GM23338 (cell line): Measurements from ENCODE around the gene GTF3C5. TPM values are rescaled to one million over a fixed set of nuclear protein-coding genes. Genes with fewer than 3 reads are reported as not detected.
A peak's percentile ranks its signal among the peaks of the same experiment; 100 is the strongest.

Experiments used
- ATAC-seq: fragments of 200-7000 bp; cut with Tn5 transposase; 3 replicates; pipeline ENCODE4 v1.9.1; 2020
- DNase-seq: peaks from one replicate; pipeline ENCODE4 v3.0.0-alpha.2; 2015; ENCODE audit warnings: low spot score
- H2AFZ ChIP-seq: fragments of 200-600 bp; sonication (generic); 2 replicates; pipeline ENCODE4 v1.8.0; 2016; ENCODE audit warnings: antibody characterized with exemption, mild to moderate bottlenecking, moderate library complexity
- H3F3A ChIP-seq: fragments of 200-600 bp; sonication (generic); replicated peaks from 2 replicates; pipeline ENCODE4 v1.8.0; 2017; ENCODE audit warnings: antibody characterized with exemption, mixed run types, low read depth
- H3K27ac ChIP-seq: fragments of 200-600 bp; sonication (generic); 2 replicates; pipeline ENCODE4 v1.6.1; 2016; ENCODE audit warnings: low read depth
- H3K27me3 ChIP-seq: fragments of 200-600 bp; sonication (generic); 2 replicates; pipeline ENCODE4 v1.8.0; 2016; ENCODE audit warnings: mild to moderate bottlenecking, mixed run types, moderate library complexity; ENCODE audit not compliant: insufficient read depth
- H3K36me3 ChIP-seq: fragments of 200-600 bp; sonication (generic); 2 replicates; pipeline ENCODE4 v1.8.0; 2016; ENCODE audit warnings: mild to moderate bottlenecking; ENCODE audit not compliant: insufficient read depth
- H3K4me1 ChIP-seq: fragments of 200-600 bp; sonication (generic); 2 replicates; pipeline ENCODE4 v1.8.0; 2016; ENCODE audit warnings: mild to moderate bottlenecking, moderate library complexity; ENCODE audit not compliant: insufficient read depth
- H3K4me2 ChIP-seq: fragments of 200-600 bp; sonication (generic); 2 replicates; pipeline ENCODE4 v1.7.1; 2017; ENCODE audit warnings: mixed run types
- H3K4me3 ChIP-seq: fragments of 200-600 bp; sonication (generic); 2 replicates; pipeline ENCODE4 v1.6.1; 2016; ENCODE audit warnings: mixed run types
- H3K79me2 ChIP-seq: fragments of 200-600 bp; sonication (generic); replicated peaks from 2 replicates; pipeline ENCODE4 v1.8.0; 2017; ENCODE audit warnings: mild to moderate bottlenecking; ENCODE audit not compliant: insufficient read depth
- H3K9me2 ChIP-seq: fragments of 200-600 bp; sonication (generic); 2 replicates; pipeline ENCODE4 v1.8.0; 2017; ENCODE audit not compliant: insufficient read depth
- H4K20me1 ChIP-seq: fragments of 200-600 bp; sonication (generic); replicated peaks from 2 replicates; pipeline ENCODE4 v1.8.0; 2017; ENCODE audit warnings: mild to moderate bottlenecking; ENCODE audit not compliant: insufficient read depth
- H3K27ac Mint-ChIP-seq: 2 replicates; pipeline ENCODE4 v1.8.0; 2020; ENCODE audit warnings: inconsistent platforms, mild to moderate bottlenecking, moderate library complexity, mixed read lengths
- H3K27me3 Mint-ChIP-seq: 3 replicates; pipeline ENCODE4 v1.8.0; 2022; ENCODE audit warnings: low read depth, mild to moderate bottlenecking, moderate library complexity, mixed read lengths, inconsistent platforms; ENCODE audit not compliant: insufficient read depth, poor library complexity
- H3K36me3 Mint-ChIP-seq: 3 replicates; pipeline ENCODE4 v1.8.0; 2021; ENCODE audit warnings: low read depth, mild to moderate bottlenecking, inconsistent platforms, moderate library complexity, mixed read lengths
- H3K4me1 Mint-ChIP-seq: 3 replicates; pipeline ENCODE4 v1.8.0; 2020; ENCODE audit warnings: mild to moderate bottlenecking, inconsistent platforms, mixed read lengths
- H3K4me3 Mint-ChIP-seq: 3 replicates; pipeline ENCODE4 v1.8.0; 2021; ENCODE audit warnings: moderate library complexity, mild to moderate bottlenecking, inconsistent platforms, mixed read lengths
- H3K9me3 Mint-ChIP-seq: 3 replicates; pipeline ENCODE4 v1.8.0; 2020; ENCODE audit warnings: moderate library complexity, mild to moderate bottlenecking, inconsistent platforms, mixed read lengths
- CREB1 ChIP-seq: fragments of 250-450 bp; sonication (Bioruptor Pico); IDR thresholded peaks from 2 replicates; pipeline ENCODE4 v1.5.0; 2020; ENCODE audit warnings: low read depth, mild to moderate bottlenecking, moderate library complexity
- CTCF ChIP-seq, 2 experiments: fragments of 200-600 bp in 1 of 2; sonication (generic) in 1 of 2; conservative IDR thresholded peaks; 2 replicates each; pipeline versions ENCODE4 v1.5.1 to v1.6.1; 2016 to 2017; ENCODE audit warnings: antibody characterized with exemption in 2 of 2, low read depth in 2 of 2, mild to moderate bottlenecking in 2 of 2, moderate library complexity in 1 of 2
- EZH2phosphoT487 ChIP-seq: fragments of 200-600 bp; sonication (generic); IDR thresholded peaks from one replicate; pipeline ENCODE4 v1.8.1; 2018; ENCODE audit warnings: antibody characterized with exemption; ENCODE audit not compliant: unreplicated experiment
- JUNB ChIP-seq: IDR thresholded peaks from one replicate; pipeline ENCODE4 v1.6.1; 2016; ENCODE audit warnings: antibody characterized with exemption; ENCODE audit not compliant: unreplicated experiment
- NANOG ChIP-seq: IDR thresholded peaks from 2 replicates; pipeline ENCODE4 v1.6.1; 2016; ENCODE audit warnings: antibody characterized with exemption, borderline replicate concordance
- STAT1 ChIP-seq: IDR thresholded peaks from one replicate; pipeline ENCODE4 v1.6.1; 2016; ENCODE audit warnings: antibody characterized with exemption; ENCODE audit not compliant: unreplicated experiment
- ZNF114 ChIP-seq: fragments of 250-450 bp; sonication (Bioruptor Pico); IDR thresholded peaks from 2 replicates; pipeline ENCODE4 v1.5.0; 2020; ENCODE audit warnings: mild to moderate bottlenecking, moderate library complexity
- ZNF331 ChIP-seq: fragments of 250-450 bp; sonication (Bioruptor Pico); IDR thresholded peaks from 2 replicates; pipeline ENCODE4 v1.5.0; 2020; ENCODE audit warnings: low read depth, mild to moderate bottlenecking, moderate library complexity
- polyA plus RNA-seq: library from polyadenylated mRNA; unstranded; fragments of >200 nt; fragmentation: Nextera tagmentation; extraction: Ambion mirVana; gene quantifications from 2 replicates; pipeline ENCODE4 v1.2.1, GENCODE V29; 2016
- total RNA-seq: library from RNA; depleted of rRNA; stranded (reverse); fragments of >200 nt; shearing (Covaris generic); gene quantifications from 2 replicates; pipeline ENCODE4 v1.2.3, GENCODE V29; 2014
- TF ChIP-seq, protein P1 (sequence below): IDR thresholded peaks from one replicate; pipeline ENCODE4 v1.6.1; 2018; ENCODE audit warnings: antibody characterized with exemption; ENCODE audit not compliant: unreplicated experiment
- TF ChIP-seq, protein P2 (sequence below): IDR thresholded peaks from 2 replicates; pipeline ENCODE4 v1.6.1; 2016; ENCODE audit warnings: antibody characterized with exemption

Gene GTF3C5
- total and polyA plus RNA-seq, 2 experiments from 2014 or later, result 46.0 to 78.8 TPM

DNA sequence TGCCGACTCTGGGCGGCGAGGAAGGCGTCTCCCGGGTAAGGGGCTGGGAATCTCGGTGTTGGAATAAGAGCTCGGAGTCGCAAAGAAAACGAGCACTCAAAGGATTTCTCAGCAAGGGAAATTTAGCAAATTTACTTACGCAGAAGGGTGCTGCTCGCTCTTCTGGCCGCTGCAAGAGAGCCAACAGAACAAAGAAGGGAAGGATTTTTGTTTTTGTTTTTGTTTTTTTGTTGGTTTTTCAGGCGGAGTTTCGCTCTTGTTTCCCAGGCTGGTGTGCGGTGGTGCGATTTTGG is 279 bp downstream of the GTF3C5 start:
- Histone ChIP-seq H3K27me3 (no peaks in the 10 kb centered on the region), H3F3A (no peaks in the 10 kb centered on the region), H3K36me3 (no peaks in the 10 kb centered on the region), H4K20me1 (peaks cover 28% of the 10 kb centered on the region), H3K4me2 (peak overlapping the region; percentile 93), H3K4me1 (peaks cover 9% of the 10 kb centered on the region; the same call in 1 of the 2 replicates), H3K9me2 (0 out of 2 replicates have a peak, but pooled peaks cover 3% of the 10 kb centered on the region), H3K79me2 (peaks cover 58% of the 10 kb centered on the region), H2AFZ (peak overlapping the region; percentile 15), H3K27ac (peak overlapping the region; percentile 75; the same call in 1 of the 2 replicates), H3K4me3 (peak overlapping the region; percentile 92)
- peak overlapping the region; percentile 99 for H3K27ac Mint-ChIP-seq
- H3K4me1 Mint-ChIP-seq, result peaks cover 18% of the 10 kb centered on the region
- peaks cover 15% of the 10 kb centered on the region; the same call in 2 of the 3 replicates for H3K9me3 Mint-ChIP-seq
- H3K4me3 Mint-ChIP-seq, result peak overlapping the region; percentile 99
- peak; percentile 47 for DNase-seq
- peaks cover 10% of the 10 kb centered on the region for H3K27me3 Mint-ChIP-seq
- peaks cover 20% of the 10 kb centered on the region for H3K36me3 Mint-ChIP-seq
- ATAC-seq, result no peak
- TF ChIP-seq CTCF (conservative IDR thresholded peaks at IDR 0.05; ENCODE audit: low read depth in 2 of 2), result no peak
- TF ChIP-seq, protein P1, sequence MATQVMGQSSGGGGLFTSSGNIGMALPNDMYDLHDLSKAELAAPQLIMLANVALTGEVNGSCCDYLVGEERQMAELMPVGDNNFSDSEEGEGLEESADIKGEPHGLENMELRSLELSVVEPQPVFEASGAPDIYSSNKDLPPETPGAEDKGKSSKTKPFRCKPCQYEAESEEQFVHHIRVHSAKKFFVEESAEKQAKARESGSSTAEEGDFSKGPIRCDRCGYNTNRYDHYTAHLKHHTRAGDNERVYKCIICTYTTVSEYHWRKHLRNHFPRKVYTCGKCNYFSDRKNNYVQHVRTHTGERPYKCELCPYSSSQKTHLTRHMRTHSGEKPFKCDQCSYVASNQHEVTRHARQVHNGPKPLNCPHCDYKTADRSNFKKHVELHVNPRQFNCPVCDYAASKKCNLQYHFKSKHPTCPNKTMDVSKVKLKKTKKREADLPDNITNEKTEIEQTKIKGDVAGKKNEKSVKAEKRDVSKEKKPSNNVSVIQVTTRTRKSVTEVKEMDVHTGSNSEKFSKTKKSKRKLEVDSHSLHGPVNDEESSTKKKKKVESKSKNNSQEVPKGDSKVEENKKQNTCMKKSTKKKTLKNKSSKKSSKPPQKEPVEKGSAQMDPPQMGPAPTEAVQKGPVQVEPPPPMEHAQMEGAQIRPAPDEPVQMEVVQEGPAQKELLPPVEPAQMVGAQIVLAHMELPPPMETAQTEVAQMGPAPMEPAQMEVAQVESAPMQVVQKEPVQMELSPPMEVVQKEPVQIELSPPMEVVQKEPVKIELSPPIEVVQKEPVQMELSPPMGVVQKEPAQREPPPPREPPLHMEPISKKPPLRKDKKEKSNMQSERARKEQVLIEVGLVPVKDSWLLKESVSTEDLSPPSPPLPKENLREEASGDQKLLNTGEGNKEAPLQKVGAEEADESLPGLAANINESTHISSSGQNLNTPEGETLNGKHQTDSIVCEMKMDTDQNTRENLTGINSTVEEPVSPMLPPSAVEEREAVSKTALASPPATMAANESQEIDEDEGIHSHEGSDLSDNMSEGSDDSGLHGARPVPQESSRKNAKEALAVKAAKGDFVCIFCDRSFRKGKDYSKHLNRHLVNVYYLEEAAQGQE, result peak; percentile 4

GRCh38 chr9:133031496-133031911 is 707 bp downstream of the GTF3C5 start:
- TF ChIP-seq CREB1 (CRISPR knock-in tag) (no peak), ZNF331 (CRISPR knock-in tag) (no peak), EZH2phosphoT487 (no peak), NANOG (no peak), STAT1 (no peak), JUNB (no peak), CTCF (conservative IDR thresholded peaks at IDR 0.05; ENCODE audit: low read depth in 2 of 2) (no peak), ZNF114 (CRISPR knock-in tag) (no peak)
- TF ChIP-seq, protein P1, result no peak
- TF ChIP-seq, protein P2, sequence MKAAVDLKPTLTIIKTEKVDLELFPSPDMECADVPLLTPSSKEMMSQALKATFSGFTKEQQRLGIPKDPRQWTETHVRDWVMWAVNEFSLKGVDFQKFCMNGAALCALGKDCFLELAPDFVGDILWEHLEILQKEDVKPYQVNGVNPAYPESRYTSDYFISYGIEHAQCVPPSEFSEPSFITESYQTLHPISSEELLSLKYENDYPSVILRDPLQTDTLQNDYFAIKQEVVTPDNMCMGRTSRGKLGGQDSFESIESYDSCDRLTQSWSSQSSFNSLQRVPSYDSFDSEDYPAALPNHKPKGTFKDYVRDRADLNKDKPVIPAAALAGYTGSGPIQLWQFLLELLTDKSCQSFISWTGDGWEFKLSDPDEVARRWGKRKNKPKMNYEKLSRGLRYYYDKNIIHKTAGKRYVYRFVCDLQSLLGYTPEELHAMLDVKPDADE, result no peak
- H2AFZ ChIP-seq, result peak overlapping the region; percentile 15; the same call in 1 of the 2 replicates
- DNase-seq, result peak; percentile 46

More at GRCh38 chr9:133031496-133031911, 707 bp downstream of the GTF3C5 start:
- no peak for ATAC-seq
- H3K27me3 Mint-ChIP-seq, result peaks cover 10% of the 10 kb centered on the region
- Histone ChIP-seq H3K36me3 (no peaks in the 10 kb centered on the region), H3K27ac (0 out of 2 replicates have a peak overlapping the region, but pooled peaks have one; percentile 75), H3K4me2 (peak overlapping the region; percentile 93), H3K4me3 (peak overlapping the region; percentile 92), H3K9me2 (0 out of 2 replicates have a peak, but pooled peaks cover 3% of the 10 kb centered on the region), H4K20me1 (peaks cover 31% of the 10 kb centered on the region), H3K79me2 (peaks cover 63% of the 10 kb centered on the region), H3K27me3 (no peaks in the 10 kb centered on the region), H3K4me1 (peaks cover 9% of the 10 kb centered on the region; the same call in 1 of the 2 replicates), H3F3A (no peaks in the 10 kb centered on the region)
- H3K4me3 Mint-ChIP-seq, result peak overlapping the region; percentile 99
- peaks cover 18% of the 10 kb centered on the region for H3K4me1 Mint-ChIP-seq
- peaks cover 20% of the 10 kb centered on the region for H3K36me3 Mint-ChIP-seq
- H3K27ac Mint-ChIP-seq, result peak overlapping the region; percentile 99
- peaks cover 14% of the 10 kb centered on the region; the same call in 2 of the 3 replicates for H3K9me3 Mint-ChIP-seq
